ENCODE results near the gene CXorf58.

- TF ChIP-seq CTCF (IDR thresholded peaks at IDR 0.05; ENCODE audit: insufficient read depth, low read length) (no peak), GABPA (IDR thresholded peaks at IDR 0.05; ENCODE audit: low read depth) (no peak), REST (IDR thresholded peaks at IDR 0.05; ENCODE audit: insufficient replicate concordance, low read depth) (no peak), POLR2AphosphoS5 (IDR thresholded peaks at IDR 0.05; ENCODE audit: low read depth) (no peak)
Observed at GRCh38 chrX:23926015-23926414, 18.2 kb downstream of the CXorf58 start.
